Naive thymus-derived CD4-positive, alpha-beta T cell (primary cell): Measurements from ENCODE around the gene APBA1. TPM values are rescaled to one million over a fixed set of nuclear protein-coding genes. Genes with fewer than 3 reads are reported as not detected.
A peak's percentile ranks its signal among the peaks of the same experiment; 100 is the strongest.
"Not testable (repeated sequence)": the region's sequence is repeated elsewhere in the genome, so short reads cannot be mapped to it uniquely, and the experiment has no call there.

ENCODE experiments used
- ATAC-seq: fragments of 150-1000 bp; cut with Tn5 transposase; 2 replicates; pipeline ENCODE4 v1.10.0; 2021; ENCODE audit warnings: mild to moderate bottlenecking, moderate library complexity
- CTCF ChIA-PET: fragments of 350-600 bp; sonication (Branson Sonifier 250); formaldehyde crosslinking; loops from one replicate; lab custom pipeline; 2021; ENCODE audit warnings: antibody characterized with exemption; lab: Charles Lee
- POLR2A ChIA-PET: fragments of 350-600 bp; sonication (Branson Sonifier 250); formaldehyde crosslinking; loops from one replicate; lab custom pipeline; 2021; ENCODE audit warnings: antibody characterized with exemption, inconsistent platforms; lab: Charles Lee
- DNase-seq, 9 donors: peaks; one replicate each; pipeline versions ENCODE4 v3.0.0 to v3.0.0-alpha.2; 2020 to 2022; ENCODE audit warnings: mixed read lengths in 1 of 9
- H3K27ac ChIP-seq: one replicate; pipeline ENCODE4 v1.7.0; 2013; ENCODE audit warnings: mild to moderate bottlenecking, low read depth, low read length, moderate library complexity
- H3K27me3 ChIP-seq, 2 donors: one replicate each; pipeline ENCODE4 v1.7.0; 2013; ENCODE audit warnings: low read length in 2 of 2, mild to moderate bottlenecking in 2 of 2, moderate library complexity in 2 of 2; ENCODE audit not compliant: control insufficient read depth in 2 of 2, insufficient read depth in 2 of 2
- H3K36me3 ChIP-seq, 3 experiments: 1 replicate in 2 of 3; 2 replicates in 1 of 3; pipeline ENCODE4 v1.7.0; 2013; ENCODE audit warnings: low read length in 3 of 3, mild to moderate bottlenecking in 3 of 3, moderate library complexity in 1 of 3; ENCODE audit not compliant: insufficient read depth in 3 of 3, control insufficient read depth in 2 of 3
- H3K4me1 ChIP-seq, 2 donors: one replicate each; pipeline ENCODE4 v1.7.0; 2013; ENCODE audit warnings: low read length in 2 of 2, mild to moderate bottlenecking in 2 of 2, moderate library complexity in 1 of 2; ENCODE audit not compliant: control insufficient read depth in 2 of 2, insufficient read depth in 2 of 2
- H3K4me3 ChIP-seq: 2 replicates; pipeline ENCODE4 v1.7.0; 2013; ENCODE audit warnings: mild to moderate bottlenecking, low read length
- H3K9me3 ChIP-seq, 3 experiments: 1 replicate in 2 of 3; 2 replicates in 1 of 3; pipeline ENCODE4 v1.7.0; 2013; ENCODE audit warnings: low read length in 3 of 3; ENCODE audit not compliant: control insufficient read depth in 2 of 3
- H3K27ac Mint-ChIP-seq, 9 donors: one replicate each; pipeline ENCODE4 v1.8.0; 2020 to 2022; ENCODE audit warnings: mixed read lengths in 9 of 9, mild to moderate bottlenecking in 8 of 9, moderate library complexity in 5 of 9, inconsistent platforms in 2 of 9
- H3K27me3 Mint-ChIP-seq, 5 donors: one replicate each; pipeline ENCODE4 v1.8.0; 2021 to 2022; ENCODE audit warnings: mixed read lengths in 5 of 5, mild to moderate bottlenecking in 1 of 5
- H3K36me3 Mint-ChIP-seq, 5 donors: one replicate each; pipeline ENCODE4 v1.8.0; 2020 to 2022; ENCODE audit warnings: mixed read lengths in 5 of 5, mild to moderate bottlenecking in 3 of 5, inconsistent platforms in 1 of 5
- H3K4me1 Mint-ChIP-seq, 7 donors: one replicate each; pipeline ENCODE4 v1.8.0; 2020 to 2022; ENCODE audit warnings: mixed read lengths in 7 of 7, mild to moderate bottlenecking in 3 of 7, inconsistent platforms in 1 of 7
- H3K4me3 Mint-ChIP-seq, 10 donors: one replicate each; pipeline ENCODE4 v1.8.0; 2020 to 2022; ENCODE audit warnings: mild to moderate bottlenecking in 10 of 10, mixed read lengths in 10 of 10, moderate library complexity in 6 of 10, inconsistent platforms in 2 of 10
- H3K9me3 Mint-ChIP-seq, 11 donors: one replicate each; pipeline ENCODE4 v1.8.0; 2020 to 2022; ENCODE audit warnings: mixed read lengths in 11 of 11, mild to moderate bottlenecking in 4 of 11, inconsistent platforms in 1 of 11, moderate library complexity in 1 of 11
- intact Hi-C, 2 donors: fragments of 100-400 bp; cut with micrococcal nuclease; formaldehyde crosslinking; loops; one replicate each; pipeline ENCODE4 v1.15.1; 2023
- polyA plus RNA-seq, 2 donors: library from polyadenylated mRNA; unstranded; fragments of 300-500 nt; fragmentation: Illumina TruSeq; gene quantifications; one replicate each; pipeline ENCODE4 v1.2.3, GENCODE V29; 2021
- total RNA-seq, 6 experiments: library from RNA in 5 of 6; stranded (reverse) in 5 of 6; gene quantifications; 1 replicate in 5 of 6; 2 replicates in 1 of 6; pipeline ENCODE4 v1.2.3 and lab custom pipeline; 2021 to 2026

APBA1 gene
- total and polyA plus RNA-seq, 7 experiments from 2014 or later = 0.06 to 4.5 (median 1.4) TPM; not detected in 1

GRCh38 chr9:69442486-69442885, 229.7 kb downstream of the APBA1 start:
- no peaks in the 10 kb centered on the region for H3K4me1 ChIP-seq
- H3K4me3 Mint-ChIP-seq = no peak overlapping the region
- DNase-seq (no peak), ATAC-seq (no peak)
- H3K27me3 Mint-ChIP-seq = peaks cover 0 to 3% (median 0%) of the 10 kb centered on the region in 5 donors
- peaks cover 5 to 38% (median 24%) of the 10 kb centered on the region in 7 donors for H3K4me1 Mint-ChIP-seq
- intact Hi-C loops = no loop called here
- POLR2A ChIA-PET = no interaction called here
- H3K4me3 ChIP-seq = no peak overlapping the region
- H3K9me3 ChIP-seq = no peaks in the 10 kb centered on the region
- CTCF ChIA-PET = interaction anchor here (2.4 kb wide), 1 partner anchor 20 kb away, joined by 7 read pairs; no protein-coding TSS in a partner anchor
- H3K9me3 Mint-ChIP-seq = peaks cover 0 to 4% (median 0%) of the 10 kb centered on the region in 11 donors
- H3K27ac ChIP-seq = no peak overlapping the region
- H3K36me3 ChIP-seq = no peaks in the 10 kb centered on the region
- no peak overlapping the region for H3K27ac Mint-ChIP-seq
- peaks cover 0 to 6% (median 2%) of the 10 kb centered on the region in 5 donors for H3K36me3 Mint-ChIP-seq
- H3K27me3 ChIP-seq = no peaks in the 10 kb centered on the region

DNA sequence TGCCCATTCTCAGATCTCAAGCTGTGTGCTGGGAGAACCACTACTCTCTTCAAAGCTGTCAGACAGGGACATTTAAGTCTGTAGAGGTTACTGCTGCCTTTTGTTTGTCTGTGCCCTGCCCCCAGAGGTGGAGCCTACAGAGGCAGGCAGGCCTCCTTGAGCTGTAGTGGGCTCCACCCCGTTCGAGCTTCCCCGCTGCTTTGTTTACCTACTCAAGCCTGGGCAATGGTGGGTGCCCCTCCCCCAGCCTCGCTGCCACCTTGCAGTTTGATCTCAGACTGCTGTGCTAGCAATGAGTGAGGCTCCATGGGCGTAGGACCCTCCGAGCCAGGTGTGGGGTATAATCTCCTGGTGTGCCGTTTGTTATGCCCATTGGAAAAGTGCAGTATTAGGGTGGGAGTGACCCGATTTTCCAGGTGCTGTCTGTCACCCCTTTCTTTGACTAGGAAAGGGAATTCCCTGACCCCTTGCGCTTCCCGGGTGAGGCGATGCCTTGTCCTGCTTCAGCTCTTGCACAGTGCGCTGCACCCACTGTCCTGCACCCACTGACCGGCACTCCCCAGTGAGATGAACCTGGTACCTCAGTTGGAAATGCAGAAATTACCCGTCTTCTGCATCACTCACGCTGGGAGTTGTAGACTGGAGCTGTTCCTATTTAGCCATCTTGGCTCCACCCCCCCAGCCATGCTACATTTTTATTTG, 231.8 kb downstream of the APBA1 start:
- H3K4me1 ChIP-seq, ATAC-seq, CTCF ChIA-PET, H3K27ac ChIP-seq, H3K9me3 ChIP-seq, H3K36me3 ChIP-seq, H3K27me3 ChIP-seq, intact Hi-C loops, POLR2A ChIA-PET, H3K9me3 Mint-ChIP-seq, H3K36me3 Mint-ChIP-seq, H3K27me3 Mint-ChIP-seq, H3K4me3 ChIP-seq: not testable (repeated sequence)
- Mint-ChIP-seq H3K4me3 (peak overlapping the region in 8 of 10 donors; percentile 2 to 75 (median 64)), H3K27ac (peak overlapping the region in 5 of 9 donors; percentile 43 to 73 (median 69)), H3K4me1 (peaks cover 5 to 28% (median 23%) of the 10 kb centered on the region in 7 donors)
- DNase-seq = peak in 4 of 9 donors; percentile 27 to 51 (median 42)

DNA sequence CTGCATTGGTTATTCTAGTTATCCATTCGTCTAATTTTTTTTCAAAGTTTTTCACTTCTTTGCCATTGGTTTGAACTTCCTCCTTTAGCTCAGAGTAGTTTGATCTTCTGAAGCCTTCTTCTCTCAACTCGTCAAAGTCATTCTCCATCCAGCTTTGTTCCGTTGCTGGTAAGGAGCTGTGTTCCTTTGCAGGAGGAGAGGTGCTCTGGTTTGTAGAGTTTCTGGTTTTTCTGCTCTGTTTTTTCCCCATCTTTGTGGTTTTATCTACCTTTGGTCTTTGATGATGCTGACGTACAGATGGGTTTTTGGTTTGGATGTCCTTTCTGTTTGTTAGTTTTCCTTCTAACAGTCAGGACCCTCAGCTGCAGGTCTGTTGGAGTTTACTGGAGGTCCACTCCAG, 232.5 kb downstream of the APBA1 start:
- H3K27me3 Mint-ChIP-seq, H3K36me3 ChIP-seq, H3K36me3 Mint-ChIP-seq, H3K9me3 ChIP-seq, ATAC-seq, H3K27me3 ChIP-seq, POLR2A ChIA-PET, H3K9me3 Mint-ChIP-seq, H3K27ac ChIP-seq, CTCF ChIA-PET, H3K4me3 ChIP-seq, intact Hi-C loops, H3K4me1 ChIP-seq: not testable (repeated sequence)
- Mint-ChIP-seq H3K4me3 (peak overlapping the region in 7 of 10 donors; percentile 2 to 75 (median 68)), H3K27ac (peak overlapping the region in 6 of 9 donors; percentile 8 to 73 (median 70)), H3K4me1 (peaks cover 5 to 24% (median 23%) of the 10 kb centered on the region in 7 donors)
- peak in 3 of 9 donors; percentile 15 to 41 (median 26) for DNase-seq

- no peaks in the 10 kb centered on the region for H3K4me1 ChIP-seq
- POLR2A ChIA-PET = no interaction called here
- CTCF ChIA-PET = no interaction called here
- peaks cover 0 to 3% (median 0%) of the 10 kb centered on the region in 5 donors for H3K36me3 Mint-ChIP-seq
- H3K27me3 ChIP-seq = no peaks in the 10 kb centered on the region
- ATAC-seq (no peak), DNase-seq (no peak)
- no peak overlapping the region for H3K27ac ChIP-seq
- H3K27ac Mint-ChIP-seq = no peak overlapping the region
- H3K4me3 Mint-ChIP-seq = no peak overlapping the region
- no peaks in the 10 kb centered on the region for H3K36me3 ChIP-seq
- H3K4me1 Mint-ChIP-seq = no peaks in the 10 kb centered on the region
- intact Hi-C loops = no loop called here
- no peak overlapping the region for H3K4me3 ChIP-seq
- peaks cover 0 to 4% (median 0%) of the 10 kb centered on the region in 5 donors for H3K27me3 Mint-ChIP-seq
- no peaks in the 10 kb centered on the region for H3K9me3 ChIP-seq
- H3K9me3 Mint-ChIP-seq = peaks cover 0 to 2% (median 0%) of the 10 kb centered on the region in 11 donors
Measured at GRCh38 chr9:69433968-69434367, 238.2 kb downstream of the APBA1 start.

DNA sequence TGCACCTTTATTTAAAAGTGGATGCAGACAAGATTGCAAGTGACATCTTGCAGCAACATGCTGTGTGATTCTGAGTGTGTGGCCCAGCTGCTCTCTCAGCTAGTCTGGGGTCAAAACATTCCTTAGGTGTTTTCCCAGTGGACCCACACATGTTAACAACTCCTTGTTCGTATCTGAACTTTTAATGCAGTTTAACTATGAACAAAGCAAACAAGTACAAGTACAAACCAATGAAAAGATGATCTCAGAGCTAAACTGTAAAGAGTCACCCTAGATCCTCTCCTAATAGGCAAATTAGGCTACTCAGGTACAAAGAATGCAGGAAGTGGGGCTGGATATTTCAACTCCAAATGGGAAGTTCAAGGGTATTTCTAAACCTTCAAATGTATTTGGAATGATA, 238.8 kb downstream of the APBA1 start:
- no peaks in the 10 kb centered on the region for H3K4me1 ChIP-seq
- no peak for ATAC-seq
- Mint-ChIP-seq H3K4me1 (no peaks in the 10 kb centered on the region), H3K9me3 (peaks cover 0 to 2% (median 0%) of the 10 kb centered on the region in 11 donors), H3K27ac (no peak overlapping the region), H3K36me3 (peaks cover 0 to 3% (median 0%) of the 10 kb centered on the region in 5 donors), H3K4me3 (no peak overlapping the region), H3K27me3 (peaks cover 0 to 4% (median 0%) of the 10 kb centered on the region in 5 donors)
- H3K27me3 ChIP-seq = no peaks in the 10 kb centered on the region
- DNase-seq = no peak
- POLR2A ChIA-PET = no interaction called here
- H3K27ac ChIP-seq = no peak overlapping the region
- intact Hi-C loops = no loop called here
- no peak overlapping the region for H3K4me3 ChIP-seq
- H3K9me3 ChIP-seq = no peaks in the 10 kb centered on the region
- no peaks in the 10 kb centered on the region for H3K36me3 ChIP-seq
- CTCF ChIA-PET = no interaction called here

DNA sequence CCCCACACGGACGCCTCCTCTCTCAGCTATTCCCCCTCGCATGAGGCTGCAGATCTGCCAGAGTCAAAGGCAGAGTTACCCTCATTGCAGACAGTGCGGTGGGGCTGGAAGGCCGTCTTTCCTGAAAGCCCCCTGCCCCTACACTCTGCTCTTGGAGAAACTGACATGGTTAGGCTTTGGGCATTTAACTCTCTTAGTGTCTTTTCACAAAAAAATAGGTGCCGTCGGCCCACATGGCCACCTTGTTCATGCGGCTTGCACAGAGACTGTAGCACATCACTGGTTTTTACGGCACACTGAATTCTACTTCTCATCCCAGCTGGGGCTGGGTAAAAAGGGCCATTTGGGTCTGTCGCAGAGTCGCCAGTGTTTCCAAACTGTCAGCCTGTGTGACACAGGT, 239.5 kb downstream of the APBA1 start:
- Histone ChIP-seq H3K27me3 (no peaks in the 10 kb centered on the region), H3K4me3 (no peak overlapping the region), H3K36me3 (no peaks in the 10 kb centered on the region), H3K4me1 (no peaks in the 10 kb centered on the region), H3K27ac (no peak overlapping the region), H3K9me3 (no peaks in the 10 kb centered on the region)
- Mint-ChIP-seq H3K9me3 (peaks cover 0 to 2% (median 0%) of the 10 kb centered on the region in 11 donors), H3K27me3 (peaks cover 0 to 4% (median 0%) of the 10 kb centered on the region in 5 donors), H3K4me3 (no peak overlapping the region), H3K27ac (peak overlapping the region in 1 of 9 donors; percentile 38), H3K4me1 (no peaks in the 10 kb centered on the region), H3K36me3 (peaks cover 0 to 3% (median 0%) of the 10 kb centered on the region in 5 donors)
- intact Hi-C loops = no loop called here
- ChIA-PET POLR2A (no interaction called here), CTCF (no interaction called here)
- no peak for ATAC-seq
- DNase-seq = no peak

DNA sequence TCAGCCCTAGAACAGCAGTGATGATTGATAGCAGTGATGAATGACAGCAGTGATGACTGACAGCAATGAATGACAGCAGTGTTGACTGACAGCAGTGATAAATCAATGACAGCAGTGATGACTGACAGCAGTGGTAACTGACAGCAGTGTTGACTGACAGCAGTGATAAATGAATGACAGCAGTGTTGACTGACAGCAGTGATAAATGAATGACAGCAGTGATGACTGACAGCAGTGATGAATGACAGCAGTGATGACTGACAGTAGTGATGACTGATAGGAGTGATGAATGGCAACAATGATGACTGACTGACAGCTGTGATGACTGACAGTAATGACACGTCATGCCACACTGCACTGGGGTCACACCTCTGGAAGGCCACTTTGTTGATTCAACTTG, 240.4 kb downstream of the APBA1 start:
- H3K27me3 Mint-ChIP-seq = peaks cover 0 to 4% (median 0%) of the 10 kb centered on the region in 5 donors
- CTCF ChIA-PET = no interaction called here

More for the DNA sequence above, 240.4 kb downstream of the APBA1 start:
- intact Hi-C loops = no loop called here
- H3K4me1 Mint-ChIP-seq = no peaks in the 10 kb centered on the region
- H3K9me3 Mint-ChIP-seq = peaks cover 0 to 2% (median 0%) of the 10 kb centered on the region in 11 donors
- peaks cover 0 to 3% (median 0%) of the 10 kb centered on the region in 5 donors for H3K36me3 Mint-ChIP-seq
- ATAC-seq (no peak), DNase-seq (no peak)
- Histone ChIP-seq H3K9me3 (no peaks in the 10 kb centered on the region), H3K27me3 (no peaks in the 10 kb centered on the region), H3K27ac (no peak overlapping the region), H3K36me3 (no peaks in the 10 kb centered on the region), H3K4me3 (no peak overlapping the region), H3K4me1 (no peaks in the 10 kb centered on the region)
- H3K27ac Mint-ChIP-seq = no peak overlapping the region
- H3K4me3 Mint-ChIP-seq = no peak overlapping the region
- POLR2A ChIA-PET = no interaction called here
